HepG2 (cell line): ENCODE measurements around the gene SHISA7. TPM values are rescaled to one million over a fixed set of nuclear protein-coding genes. Genes with fewer than 3 reads are reported as not detected.

Experiments
- ATF2 ChIP-seq: sonication (generic); formaldehyde crosslinking; IDR thresholded peaks from 2 replicates; pipeline ENCODE4 v1.4.0; 2020; ENCODE audit warnings: missing genetic modification reagents
- ATF4 ChIP-seq, 2 experiments: fragments of 450-650 bp in 1 of 2; sonication (generic) in 1 of 2; formaldehyde crosslinking; IDR thresholded peaks; 2 replicates each; pipeline versions ENCODE4 v1.5.0 to v1.8.0; 2020 to 2022; ENCODE audit warnings: mild to moderate bottlenecking in 1 of 2, missing genetic modification reagents in 1 of 2
- ATM ChIP-seq: fragments of 450-650 bp; IDR thresholded peaks from 2 replicates; pipeline ENCODE4 v1.7.1; 2017; ENCODE audit warnings: mild to moderate bottlenecking, borderline replicate concordance
- CCDC6 ChIP-seq: sonication (generic); formaldehyde crosslinking; IDR thresholded peaks from 2 replicates; pipeline ENCODE4 v1.8.1; 2022; ENCODE audit warnings: mild to moderate bottlenecking, missing genetic modification reagents, moderate library complexity
- EEA1 ChIP-seq: sonication (generic); formaldehyde crosslinking; IDR thresholded peaks from 2 replicates; pipeline ENCODE4 v1.5.1; 2020; ENCODE audit warnings: mild to moderate bottlenecking, missing genetic modification reagents, borderline replicate concordance
- GFI1 ChIP-seq: sonication (generic); formaldehyde crosslinking; IDR thresholded peaks from 2 replicates; pipeline ENCODE4 v1.5.0; 2020; ENCODE audit warnings: missing genetic modification reagents, mild to moderate bottlenecking, borderline replicate concordance
- HES4 ChIP-seq: sonication (generic); formaldehyde crosslinking; IDR thresholded peaks from 2 replicates; pipeline ENCODE4 v1.9.0; 2021; ENCODE audit warnings: mild to moderate bottlenecking, missing genetic modification reagents, borderline replicate concordance
- KLF16 ChIP-seq, 2 experiments: sonication (generic) in 1 of 2; formaldehyde crosslinking in 1 of 2; IDR thresholded peaks; 2 replicates each; pipeline versions ENCODE4 v1.6.1 to v1.8.0; 2016 to 2023; ENCODE audit warnings: missing genetic modification reagents in 2 of 2, missing compliant biosample characterization in 1 of 2
- NKX3-1 ChIP-seq: sonication (generic); formaldehyde crosslinking; IDR thresholded peaks from 2 replicates; pipeline ENCODE4 v1.5.0; 2020; ENCODE audit warnings: missing genetic modification reagents
- PHF20 ChIP-seq: sonication (generic); formaldehyde crosslinking; IDR thresholded peaks from 2 replicates; pipeline ENCODE4 v1.5.0; 2020; ENCODE audit warnings: mild to moderate bottlenecking, missing genetic modification reagents
- PLRG1 ChIP-seq: fragments of 450-650 bp; conservative IDR thresholded peaks from 2 replicates; pipeline ENCODE4 v1.6.1; 2016
- PRDM10 ChIP-seq: sonication (generic); formaldehyde crosslinking; IDR thresholded peaks from 2 replicates; pipeline ENCODE4 v1.4.0; 2020; ENCODE audit warnings: low read depth, missing genetic modification reagents
- RXRB ChIP-seq: IDR thresholded peaks from 2 replicates; pipeline ENCODE4 v1.6.1; 2016; ENCODE audit warnings: borderline replicate concordance, missing genetic modification reagents, missing compliant biosample characterization
- SALL1 ChIP-seq: sonication (generic); formaldehyde crosslinking; IDR thresholded peaks from 2 replicates; pipeline ENCODE4 v1.8.0; 2022; ENCODE audit warnings: mild to moderate bottlenecking, missing genetic modification reagents
- TCF12 ChIP-seq, 2 experiments: fragments of 450-650 bp in 1 of 2; sonication (generic) in 1 of 2; formaldehyde crosslinking in 1 of 2; IDR thresholded peaks; 2 replicates each; pipeline versions ENCODE4 v1.6.1 to v1.8.0; 2017 to 2022; ENCODE audit warnings: antibody characterized with exemption in 1 of 2, mild to moderate bottlenecking in 1 of 2, missing genetic modification reagents in 1 of 2, moderate library complexity in 1 of 2
- ZNF232 ChIP-seq: sonication (generic); formaldehyde crosslinking; IDR thresholded peaks from 2 replicates; pipeline ENCODE4 v1.4.0; 2020; ENCODE audit warnings: missing genetic modification reagents, borderline replicate concordance
- ZNF639 ChIP-seq: conservative IDR thresholded peaks from 2 replicates; pipeline ENCODE4 v1.6.1; 2018; ENCODE audit warnings: missing genetic modification reagents
- polyA plus RNA-seq, 8 experiments: library from polyadenylated mRNA; depleted of rRNA in 3 of 8; stranded (reverse) in 7 of 8; unstranded in 1 of 8; fragments of >200 nt; fragmentation: Illumina TruSeq in 4 of 8; extraction: Trizol in 4 of 8; gene quantifications; 2 replicates each; pipeline versions ENCODE4 v1.2.1 to v1.2.3, GENCODE V29; 2011 to 2016; ENCODE audit warnings: low read depth in 4 of 8, missing spikeins in 1 of 8, mixed read lengths in 1 of 8; ENCODE audit not compliant: insufficient read depth in 1 of 8
- total RNA-seq, 5 experiments: library from RNA; depleted of rRNA; stranded (reverse); fragments of >200 nt; fragmentation: Illumina TruSeq; extraction: Trizol; gene quantifications; 2 replicates each; pipeline ENCODE4 v1.2.3, GENCODE V29; 2016; ENCODE audit warnings: low read depth in 1 of 5
- TF ChIP-seq, protein P1 (sequence below): IDR thresholded peaks from 2 replicates; pipeline ENCODE4 v1.6.1; 2016; ENCODE audit warnings: low read depth, borderline replicate concordance
- TF ChIP-seq, protein P2 (sequence below): fragments of 450-650 bp; IDR thresholded peaks from 2 replicates; pipeline ENCODE4 v1.6.1; 2017

SHISA7 gene
- total and polyA plus RNA-seq, 2 of the 13 experiments (the other 11 are each of a cell fraction or from before 2014, with no cell fraction given): not detected

GRCh38 chr19:55437410-55437809, 5.7 kb downstream of the SHISA7 start (continued):
- peak in 1 of 2 experiments; percentile 41; a peak in 1 of 4 replicates for TF ChIP-seq ATF4 (CRISPR knock-in tag; IDR thresholded peaks at IDR 0.05)
- TF ChIP-seq ATM: no peak
- 0 out of 2 replicates have a peak, but pooled peaks have one; percentile 21 for TF ChIP-seq GFI1 (CRISPR knock-in tag)
- peak; percentile 45; the same call in 1 of the 2 replicates for TF ChIP-seq ATF2 (CRISPR knock-in tag)
- TF ChIP-seq NKX3-1 (CRISPR knock-in tag): peak; percentile 54; the same call in 1 of the 2 replicates
- TF ChIP-seq, protein P1, sequence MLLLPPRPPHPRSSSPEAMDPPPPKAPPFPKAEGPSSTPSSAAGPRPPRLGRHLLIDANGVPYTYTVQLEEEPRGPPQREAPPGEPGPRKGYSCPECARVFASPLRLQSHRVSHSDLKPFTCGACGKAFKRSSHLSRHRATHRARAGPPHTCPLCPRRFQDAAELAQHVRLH (CRISPR knock-in tag): peak; percentile 91; the same call in 1 of the 2 replicates
- no peak for TF ChIP-seq PHF20 (CRISPR knock-in tag)
- TF ChIP-seq ZNF639: 0 out of 2 replicates have a peak, but pooled peaks have one; percentile 52
- TF ChIP-seq SALL1 (CRISPR knock-in tag): peak; percentile 92
- TF ChIP-seq HES4 (CRISPR knock-in tag): peak; percentile 83
- no peak for TF ChIP-seq PLRG1
- peak; percentile 66 for TF ChIP-seq RXRB (CRISPR knock-in tag)
- peak; percentile 65; the same call in 1 of the 2 replicates for TF ChIP-seq CCDC6 (CRISPR knock-in tag)
- no peak for TF ChIP-seq TCF12 (IDR thresholded peaks at IDR 0.05)
- TF ChIP-seq TCF12 (CRISPR knock-in tag; IDR thresholded peaks at IDR 0.05): no peak
- peak in 1 of 2 experiments; percentile 89; a peak in 2 of 4 replicates for TF ChIP-seq KLF16 (CRISPR knock-in tag; IDR thresholded peaks at IDR 0.05)
- TF ChIP-seq, protein P2, sequence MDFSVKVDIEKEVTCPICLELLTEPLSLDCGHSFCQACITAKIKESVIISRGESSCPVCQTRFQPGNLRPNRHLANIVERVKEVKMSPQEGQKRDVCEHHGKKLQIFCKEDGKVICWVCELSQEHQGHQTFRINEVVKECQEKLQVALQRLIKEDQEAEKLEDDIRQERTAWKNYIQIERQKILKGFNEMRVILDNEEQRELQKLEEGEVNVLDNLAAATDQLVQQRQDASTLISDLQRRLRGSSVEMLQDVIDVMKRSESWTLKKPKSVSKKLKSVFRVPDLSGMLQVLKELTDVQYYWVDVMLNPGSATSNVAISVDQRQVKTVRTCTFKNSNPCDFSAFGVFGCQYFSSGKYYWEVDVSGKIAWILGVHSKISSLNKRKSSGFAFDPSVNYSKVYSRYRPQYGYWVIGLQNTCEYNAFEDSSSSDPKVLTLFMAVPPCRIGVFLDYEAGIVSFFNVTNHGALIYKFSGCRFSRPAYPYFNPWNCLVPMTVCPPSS: no peak
- peak; percentile 31; the same call in 1 of the 2 replicates for TF ChIP-seq PRDM10 (CRISPR knock-in tag)
- TF ChIP-seq EEA1 (CRISPR knock-in tag): no peak
- peak; percentile 90; the same call in 1 of the 2 replicates for TF ChIP-seq ZNF232 (CRISPR knock-in tag)
